Myocyte (in vitro differentiated cells): ENCODE results near the gene ABCF1. TPM values are rescaled to one million over a fixed set of nuclear protein-coding genes. Genes with fewer than 3 reads are reported as not detected.
"Not testable (repeated sequence)": the region's sequence is repeated elsewhere in the genome, so short reads cannot be mapped to it uniquely, and the experiment has no call there.

ENCODE experiments used
- DNase-seq: peaks from one replicate; pipeline ENCODE4 v3.0.0-alpha.2; 2012; ENCODE audit warnings: low read depth
- polyA plus RNA-seq: library from polyadenylated mRNA; unstranded; fragments of >200 nt; gene quantifications from one replicate; pipeline ENCODE4 v1.2.1, GENCODE V29; 2012; ENCODE audit warnings: missing spikeins
- total RNA-seq: library from RNA; depleted of rRNA; stranded (reverse); fragments of >200 nt; gene quantifications from 2 replicates; pipeline ENCODE4 v1.2.3, GENCODE V29; 2014

Gene ABCF1
- 59.6 and 66.3 TPM in 2 replicates for total RNA-seq
- polyA plus RNA-seq, result 68.0 TPM

- DNase-seq, result peak; percentile 97
These were observed at the start of gene ABCF1 for GRCh38 chr6:30571075-30571761. Gene ABCF1, plus strand, starts transcription at chr6:30571442. Its CDS starts 46 bp downstream, at chr6:30571488.

GRCh38 chr6:30521952-30522351 lies 49.3 kb upstream of the ABCF1 start:
- DNase-seq, result not testable (repeated sequence)

GRCh38 chr6:30526444-30526843 lies 44.8 kb upstream of the ABCF1 start:
- not testable (repeated sequence) for DNase-seq

GRCh38 chr6:30529349-30529875 lies 41.8 kb upstream of the ABCF1 start:
- not testable (repeated sequence) for DNase-seq

- DNase-seq, result no peak
These were observed 41.2 kb upstream of the ABCF1 start for GRCh38 chr6:30530014-30530413.

GRCh38 chr6:30533460-30534294 lies 37.6 kb upstream of the ABCF1 start:
- no peak for DNase-seq

GRCh38 chr6:30537931-30538330 lies 33.3 kb upstream of the ABCF1 start:
- DNase-seq, result no peak

GRCh38 chr6:30541515-30542403 lies 29.5 kb upstream of the ABCF1 start:
- peak; percentile 81 for DNase-seq

GRCh38 chr6:30542404-30542725 lies 28.9 kb upstream of the ABCF1 start:
- DNase-seq, result no peak

GRCh38 chr6:30542915-30543314 lies 28.3 kb upstream of the ABCF1 start:
- peak; percentile 18 for DNase-seq

GRCh38 chr6:30543821-30544220 lies 27.4 kb upstream of the ABCF1 start:
- DNase-seq, result no peak

- DNase-seq, result peak; percentile 68
These were observed 26.5 kb upstream of the ABCF1 start for GRCh38 chr6:30544666-30545272.

- no peak for DNase-seq
These were observed 23.8 kb upstream of the ABCF1 start for GRCh38 chr6:30547454-30547853.

- no peak for DNase-seq
These were observed 22.9 kb upstream of the ABCF1 start for GRCh38 chr6:30548375-30548774.

- no peak for DNase-seq
These were observed 16.8 kb upstream of the ABCF1 start for GRCh38 chr6:30554404-30554803.

GRCh38 chr6:30554962-30555815 lies 16.1 kb upstream of the ABCF1 start:
- peak; percentile 60 for DNase-seq

GRCh38 chr6:30555816-30556065 lies 15.5 kb upstream of the ABCF1 start:
- DNase-seq, result no peak

- DNase-seq, result peak; percentile 86
These were observed 15.0 kb upstream of the ABCF1 start, which contains the start of gene GNL1 for GRCh38 chr6:30556066-30556905. Gene GNL1, minus strand, starts transcription at chr6:30556489. Its CDS starts 286 bp downstream, at chr6:30556203.
